BLaER1 (cell line): ENCODE measurements around the gene DDX47.

Source experiments
- H3K27ac ChIP-seq: shearing (Covaris generic); formaldehyde crosslinking; 2 replicates; pipeline ENCODE4 v1.8.1; 2022
- H3K27me3 ChIP-seq: shearing (Covaris generic); formaldehyde crosslinking; 2 replicates; pipeline ENCODE4 v1.8.1; 2022
- H3K36me3 ChIP-seq: shearing (Covaris generic); formaldehyde crosslinking; 2 replicates; pipeline ENCODE4 v1.8.1; 2022
- H3K4me1 ChIP-seq: shearing (Covaris generic); formaldehyde crosslinking; 2 replicates; pipeline ENCODE4 v1.8.1; 2022
- H3K4me2 ChIP-seq: shearing (Covaris generic); formaldehyde crosslinking; 2 replicates; pipeline ENCODE4 v1.8.1; 2022
- H3K4me3 ChIP-seq: shearing (Covaris generic); formaldehyde crosslinking; 2 replicates; pipeline ENCODE4 v1.8.1; 2022
- H3K9ac ChIP-seq: shearing (Covaris generic); formaldehyde crosslinking; 2 replicates; pipeline ENCODE4 v1.8.1; 2022
- H3K9me3 ChIP-seq: shearing (Covaris generic); formaldehyde crosslinking; 2 replicates; pipeline ENCODE4 v1.8.1; 2022
- H4K20me1 ChIP-seq: shearing (Covaris generic); formaldehyde crosslinking; 2 replicates; pipeline ENCODE4 v1.8.1; 2022
- Cebpa-rat ChIP-seq: shearing (Covaris generic); IDR thresholded peaks from 2 replicates; pipeline ENCODE4 v1.8.1; 2022

The DDX47 gene

GRCh38 chr12:12784911-12785814 is 28.0 kb upstream of the DDX47 start, which contains the start of gene APOLD1:
APOLD1 (plus strand) TSS chr12:12785659; CDS start chr12:12785692, 33 bp downstream.
- Histone ChIP-seq H3K4me3 (peak within 1 kb of the TSS; percentile 70), H3K9ac (peak within 1 kb of the TSS; percentile 83), H3K36me3 (no peaks in the 10 kb centered on the region), H3K27me3 (no peaks in the 10 kb centered on the region), H3K4me1 (peaks cover 53% of the 10 kb centered on the region), H4K20me1 (no peaks in the 10 kb centered on the region), H3K27ac (peak within 1 kb of the TSS; percentile 91), H3K9me3 (no peaks in the 10 kb centered on the region), H3K4me2 (peak within 1 kb of the TSS; percentile 86)
- no peak for TF ChIP-seq Cebpa-rat

GRCh38 chr12:12786351-12786705 is 26.8 kb upstream of the DDX47 start:
- Histone ChIP-seq H3K4me2 (peak overlapping the region; percentile 86), H3K4me1 (peaks cover 53% of the 10 kb centered on the region), H3K36me3 (no peaks in the 10 kb centered on the region), H3K27ac (peak overlapping the region; percentile 91), H3K27me3 (no peaks in the 10 kb centered on the region), H3K9me3 (no peaks in the 10 kb centered on the region), H3K4me3 (peak overlapping the region; percentile 70), H3K9ac (peak overlapping the region; percentile 83), H4K20me1 (no peaks in the 10 kb centered on the region)
- no peak for TF ChIP-seq Cebpa-rat

GRCh38 chr12:12786706-12787601 is 26.2 kb upstream of the DDX47 start:
- Histone ChIP-seq H3K27ac (peak overlapping the region; percentile 91), H3K4me2 (peak overlapping the region; percentile 86), H4K20me1 (no peaks in the 10 kb centered on the region), H3K9ac (peak overlapping the region; percentile 83), H3K9me3 (no peaks in the 10 kb centered on the region), H3K4me3 (peak overlapping the region; percentile 70), H3K36me3 (no peaks in the 10 kb centered on the region), H3K27me3 (no peaks in the 10 kb centered on the region), H3K4me1 (peaks cover 53% of the 10 kb centered on the region)
- no peak for TF ChIP-seq Cebpa-rat

- Histone ChIP-seq H3K27ac (0 out of 2 replicates have a peak overlapping the region, but pooled peaks have one; percentile 91), H3K4me1 (peaks cover 53% of the 10 kb centered on the region), H3K36me3 (no peaks in the 10 kb centered on the region), H4K20me1 (no peaks in the 10 kb centered on the region), H3K4me2 (peak overlapping the region; percentile 86), H3K9me3 (no peaks in the 10 kb centered on the region), H3K4me3 (no peak overlapping the region; the same call in 1 of the 2 replicates), H3K9ac (0 out of 2 replicates have a peak overlapping the region, but pooled peaks have one; percentile 11), H3K27me3 (no peaks in the 10 kb centered on the region)
- TF ChIP-seq Cebpa-rat, result no peak
These were observed 25.0 kb upstream of the DDX47 start for GRCh38 chr12:12788131-12788530.

- H3K9ac ChIP-seq, result no peak overlapping the region
- H3K4me1 ChIP-seq, result peaks cover 53% of the 10 kb centered on the region
- no peaks in the 10 kb centered on the region for H3K27me3 ChIP-seq
- H3K9me3 ChIP-seq, result no peaks in the 10 kb centered on the region
- H3K4me3 ChIP-seq, result no peak overlapping the region
- H4K20me1 ChIP-seq, result no peaks in the 10 kb centered on the region
- H3K4me2 ChIP-seq, result peak overlapping the region; percentile 86
- no peaks in the 10 kb centered on the region for H3K36me3 ChIP-seq
- TF ChIP-seq Cebpa-rat, result no peak
- no peak overlapping the region for H3K27ac ChIP-seq
These were observed 24.3 kb upstream of the DDX47 start for GRCh38 chr12:12788675-12789368.

- Histone ChIP-seq H3K27ac (no peak overlapping the region), H3K4me3 (no peak overlapping the region), H3K4me2 (no peak overlapping the region), H4K20me1 (no peaks in the 10 kb centered on the region), H3K36me3 (no peaks in the 10 kb centered on the region), H3K9me3 (no peaks in the 10 kb centered on the region), H3K27me3 (no peaks in the 10 kb centered on the region), H3K4me1 (peaks cover 32% of the 10 kb centered on the region), H3K9ac (no peak overlapping the region)
- TF ChIP-seq Cebpa-rat, result no peak
These were observed 22.2 kb upstream of the DDX47 start for GRCh38 chr12:12790956-12791355.

- H3K4me2 ChIP-seq, result no peak overlapping the region
- H3K9ac ChIP-seq, result no peak overlapping the region
- H4K20me1 ChIP-seq, result no peaks in the 10 kb centered on the region
- H3K9me3 ChIP-seq, result no peaks in the 10 kb centered on the region
- no peak for TF ChIP-seq Cebpa-rat
- H3K4me3 ChIP-seq, result no peak overlapping the region
- H3K4me1 ChIP-seq, result peaks cover 25% of the 10 kb centered on the region
- H3K27ac ChIP-seq, result no peak overlapping the region
- H3K27me3 ChIP-seq, result no peaks in the 10 kb centered on the region
- no peaks in the 10 kb centered on the region for H3K36me3 ChIP-seq
These were observed 21.3 kb upstream of the DDX47 start for GRCh38 chr12:12791756-12792369.

- Histone ChIP-seq H3K4me2 (no peak overlapping the region), H3K4me1 (peaks cover 24% of the 10 kb centered on the region), H4K20me1 (no peaks in the 10 kb centered on the region), H3K27me3 (no peaks in the 10 kb centered on the region), H3K4me3 (no peak overlapping the region), H3K9ac (no peak overlapping the region), H3K9me3 (no peaks in the 10 kb centered on the region), H3K27ac (no peak overlapping the region), H3K36me3 (no peaks in the 10 kb centered on the region)
- no peak for TF ChIP-seq Cebpa-rat
These were observed 20.7 kb upstream of the DDX47 start for GRCh38 chr12:12792421-12792820.

- H3K36me3 ChIP-seq, result no peaks in the 10 kb centered on the region
- H3K27me3 ChIP-seq, result no peaks in the 10 kb centered on the region
- H3K4me3 ChIP-seq, result no peak overlapping the region
- no peak overlapping the region for H3K4me2 ChIP-seq
- H3K9me3 ChIP-seq, result no peaks in the 10 kb centered on the region
- no peak for TF ChIP-seq Cebpa-rat
- H3K9ac ChIP-seq, result no peak overlapping the region
- no peak overlapping the region for H3K27ac ChIP-seq
- H4K20me1 ChIP-seq, result no peaks in the 10 kb centered on the region
- peaks cover 10% of the 10 kb centered on the region; the same call in 1 of the 2 replicates for H3K4me1 ChIP-seq
These were observed 18.5 kb upstream of the DDX47 start for GRCh38 chr12:12794686-12795085.
